Measurements from ENCODE around the gene IQSEC1.

IQSEC1 gene

DNA sequence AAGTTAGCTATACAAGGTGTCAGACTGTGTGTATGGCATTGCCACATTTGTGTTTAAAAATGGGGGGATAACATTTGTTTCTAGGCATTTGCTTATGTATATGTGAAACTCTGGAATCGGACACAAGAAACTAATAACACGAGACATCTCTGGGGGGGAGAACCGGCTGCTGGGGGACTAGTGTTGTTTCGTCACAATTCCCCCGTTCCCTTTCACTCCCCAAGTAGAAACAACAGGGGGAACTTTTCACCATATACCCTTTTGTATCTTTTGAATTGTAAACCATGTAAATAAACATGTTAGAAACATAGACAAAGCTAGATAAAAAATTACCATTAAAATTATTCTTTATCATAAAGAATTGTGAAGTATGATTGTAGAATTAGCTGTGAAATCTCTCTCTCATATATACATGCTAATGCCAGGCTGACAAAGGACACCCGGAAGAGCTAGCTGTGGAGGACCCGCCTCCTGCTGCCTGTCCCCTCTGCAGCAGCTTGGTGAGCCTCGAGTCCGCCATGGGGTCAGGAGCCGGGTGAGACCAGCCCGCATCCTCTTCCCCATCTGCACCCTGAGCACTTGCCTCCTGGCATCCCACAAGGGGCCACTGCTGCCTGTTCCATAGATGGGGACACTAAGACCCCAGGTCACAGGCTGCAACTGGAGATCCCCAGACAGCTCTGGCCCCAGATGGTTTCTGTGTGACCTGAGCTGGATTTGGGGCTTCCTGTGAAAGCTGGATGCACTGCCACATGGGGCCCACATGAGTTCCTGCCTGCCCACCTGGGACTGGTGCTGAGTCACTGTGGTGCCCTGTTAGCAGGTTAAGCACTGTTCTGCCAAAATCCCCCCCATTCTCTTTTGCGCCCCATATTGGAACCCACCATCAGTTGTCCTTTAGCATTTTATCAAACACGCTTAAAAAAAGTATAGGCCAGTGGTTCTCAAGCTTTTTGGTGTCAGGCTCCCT lies 91.6 kb downstream of the IQSEC1 start:
- Histone ChIP-seq H3K27ac (ENCODE audit: poor library complexity, severe bottlenecking) (no peak overlapping the region), H3K4me3 (ENCODE audit: severe bottlenecking) (no peak overlapping the region), H3K27me3 (ENCODE audit: insufficient read depth, poor library complexity, severe bottlenecking) (no peaks in the 10 kb centered on the region), H3K9me3 (ENCODE audit: severe bottlenecking) (no peaks in the 10 kb centered on the region), H3K36me3 (ENCODE audit: low read depth) (no peaks in the 10 kb centered on the region), H3K4me1 (ENCODE audit: insufficient read depth, poor library complexity, severe bottlenecking) (no peaks in the 10 kb centered on the region)
- no peak for ATAC-seq (ENCODE audit: low read depth)
- TF ChIP-seq, protein P1, sequence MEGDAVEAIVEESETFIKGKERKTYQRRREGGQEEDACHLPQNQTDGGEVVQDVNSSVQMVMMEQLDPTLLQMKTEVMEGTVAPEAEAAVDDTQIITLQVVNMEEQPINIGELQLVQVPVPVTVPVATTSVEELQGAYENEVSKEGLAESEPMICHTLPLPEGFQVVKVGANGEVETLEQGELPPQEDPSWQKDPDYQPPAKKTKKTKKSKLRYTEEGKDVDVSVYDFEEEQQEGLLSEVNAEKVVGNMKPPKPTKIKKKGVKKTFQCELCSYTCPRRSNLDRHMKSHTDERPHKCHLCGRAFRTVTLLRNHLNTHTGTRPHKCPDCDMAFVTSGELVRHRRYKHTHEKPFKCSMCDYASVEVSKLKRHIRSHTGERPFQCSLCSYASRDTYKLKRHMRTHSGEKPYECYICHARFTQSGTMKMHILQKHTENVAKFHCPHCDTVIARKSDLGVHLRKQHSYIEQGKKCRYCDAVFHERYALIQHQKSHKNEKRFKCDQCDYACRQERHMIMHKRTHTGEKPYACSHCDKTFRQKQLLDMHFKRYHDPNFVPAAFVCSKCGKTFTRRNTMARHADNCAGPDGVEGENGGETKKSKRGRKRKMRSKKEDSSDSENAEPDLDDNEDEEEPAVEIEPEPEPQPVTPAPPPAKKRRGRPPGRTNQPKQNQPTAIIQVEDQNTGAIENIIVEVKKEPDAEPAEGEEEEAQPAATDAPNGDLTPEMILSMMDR (IDR thresholded peaks at IDR 0.05; ENCODE audit: poor library complexity, severe bottlenecking): no peak
- DNase-seq (ENCODE audit: low spot score): no peak

DNA sequence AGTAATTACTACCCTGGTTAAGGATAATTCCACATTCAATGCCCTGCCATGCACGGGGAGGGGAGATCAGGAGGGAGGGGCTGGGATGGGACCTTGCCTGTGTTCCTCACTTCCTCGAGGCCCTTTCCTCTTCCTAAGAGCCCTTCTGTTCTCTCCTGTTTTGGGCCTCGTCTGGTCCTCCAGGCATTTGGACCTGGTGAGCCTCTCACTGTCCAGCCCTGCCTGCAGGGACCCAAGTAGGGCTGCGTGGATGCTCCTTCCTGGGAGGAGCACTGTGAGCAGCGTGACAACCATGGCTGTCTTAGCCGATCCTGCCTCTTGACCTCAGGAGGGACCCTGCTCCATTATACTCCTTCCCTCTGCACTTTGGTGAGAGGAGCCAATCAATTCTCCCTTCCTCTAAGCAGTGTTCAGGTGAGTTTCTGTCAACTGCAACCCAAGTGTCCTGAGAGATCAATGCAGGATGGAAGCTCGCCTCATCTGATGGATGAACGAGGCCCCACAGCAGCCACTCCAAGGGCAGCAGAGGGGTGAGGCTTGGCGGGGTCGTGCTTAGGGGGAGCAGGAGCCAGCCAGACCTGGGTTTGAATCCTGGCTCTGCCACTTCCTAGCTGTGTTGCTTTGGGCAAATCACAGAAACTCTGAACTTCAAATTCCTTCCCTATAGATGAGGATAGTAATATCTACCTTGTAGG lies 92.5 kb downstream of the IQSEC1 start:
- TF ChIP-seq, protein P1 (IDR thresholded peaks at IDR 0.05; ENCODE audit: poor library complexity, severe bottlenecking): no peak

GRCh38 chr3:12979947-12980487 lies 93.2 kb downstream of the IQSEC1 start:
- no peaks in the 10 kb centered on the region for H3K9me3 ChIP-seq (ENCODE audit: severe bottlenecking)
- TF ChIP-seq, protein P1 (IDR thresholded peaks at IDR 0.05; ENCODE audit: poor library complexity, severe bottlenecking): no peak
- no peak for ATAC-seq (ENCODE audit: low read depth)
- no peaks in the 10 kb centered on the region for H3K4me1 ChIP-seq (ENCODE audit: insufficient read depth, poor library complexity, severe bottlenecking)
- no peak overlapping the region for H3K4me3 ChIP-seq (ENCODE audit: severe bottlenecking)
- H3K27ac ChIP-seq (ENCODE audit: poor library complexity, severe bottlenecking): no peak overlapping the region
- H3K36me3 ChIP-seq (ENCODE audit: low read depth): no peaks in the 10 kb centered on the region
- no peaks in the 10 kb centered on the region for H3K27me3 ChIP-seq (ENCODE audit: insufficient read depth, poor library complexity, severe bottlenecking)
- DNase-seq (ENCODE audit: low spot score): no peak

More for the DNA sequence above, 92.5 kb downstream of the IQSEC1 start:
- DNase-seq (ENCODE audit: low spot score): no peak
- Histone ChIP-seq H3K27ac (ENCODE audit: poor library complexity, severe bottlenecking) (no peak overlapping the region), H3K4me3 (ENCODE audit: severe bottlenecking) (no peak overlapping the region), H3K4me1 (ENCODE audit: insufficient read depth, poor library complexity, severe bottlenecking) (no peaks in the 10 kb centered on the region), H3K9me3 (ENCODE audit: severe bottlenecking) (no peaks in the 10 kb centered on the region), H3K27me3 (ENCODE audit: insufficient read depth, poor library complexity, severe bottlenecking) (no peaks in the 10 kb centered on the region), H3K36me3 (ENCODE audit: low read depth) (no peaks in the 10 kb centered on the region)
- ATAC-seq (ENCODE audit: low read depth): no peak

DNA sequence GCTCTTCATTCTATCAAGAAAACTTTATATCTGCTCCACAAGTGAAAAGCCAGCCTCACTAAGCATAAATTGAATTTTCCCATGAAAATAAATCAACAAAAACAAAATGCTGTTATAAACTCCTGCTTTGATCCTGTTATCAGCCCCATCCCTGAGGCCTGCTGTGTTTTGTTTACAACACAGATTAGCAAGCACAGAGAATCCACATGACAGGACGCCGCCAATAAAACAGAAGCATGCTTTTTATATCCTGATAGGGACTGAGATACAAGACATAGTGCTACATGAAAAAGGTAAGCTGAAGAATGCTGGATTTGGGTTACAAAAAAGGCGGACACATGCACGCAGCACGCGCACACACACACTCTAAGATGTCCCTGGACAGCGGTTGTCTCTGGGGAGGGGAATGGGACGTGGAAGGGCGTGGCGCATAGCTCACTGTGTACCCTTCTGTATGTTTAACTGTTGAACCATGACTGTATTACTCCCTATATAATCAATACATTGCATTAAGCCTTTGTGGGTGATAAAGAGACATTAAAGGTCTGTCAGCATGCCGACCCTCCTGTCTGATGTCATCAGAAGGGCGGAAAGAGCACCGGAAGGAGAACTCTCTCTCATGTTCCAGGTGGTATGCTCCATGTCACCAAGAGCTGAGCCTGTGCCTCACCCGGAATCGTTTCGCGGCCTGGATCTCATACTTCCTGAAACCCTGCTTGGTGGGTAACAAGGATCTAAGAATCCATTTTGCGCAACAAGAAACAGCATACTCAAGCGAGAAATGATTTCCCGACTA lies 93.9 kb downstream of the IQSEC1 start:
- DNase-seq (ENCODE audit: low spot score): no peak
- TF ChIP-seq, protein P1 (IDR thresholded peaks at IDR 0.05; ENCODE audit: poor library complexity, severe bottlenecking): no peak
- no peak for ATAC-seq (ENCODE audit: low read depth)
- no peak overlapping the region for H3K27ac ChIP-seq (ENCODE audit: poor library complexity, severe bottlenecking)
- H3K27me3 ChIP-seq (ENCODE audit: insufficient read depth, poor library complexity, severe bottlenecking): no peaks in the 10 kb centered on the region
- no peaks in the 10 kb centered on the region for H3K36me3 ChIP-seq (ENCODE audit: low read depth)
- no peaks in the 10 kb centered on the region for H3K9me3 ChIP-seq (ENCODE audit: severe bottlenecking)
- no peaks in the 10 kb centered on the region for H3K4me1 ChIP-seq (ENCODE audit: insufficient read depth, poor library complexity, severe bottlenecking)
- no peak overlapping the region for H3K4me3 ChIP-seq (ENCODE audit: severe bottlenecking)

Data from RWPE2 (cell line).